DND-41 (cell line): ENCODE results near the gene PIH1D1.
A peak's percentile ranks its signal among the peaks of the same experiment; 100 is the strongest.

ENCODE experiments used
- ATAC-seq: fragments of 200-7000 bp; cut with Tn5 transposase; 3 replicates; pipeline ENCODE4 v1.9.1; 2021; ENCODE audit warnings: low read depth; ENCODE audit not compliant: insufficient read depth
- DNase-seq: peaks from one replicate; pipeline ENCODE4 v3.0.0-alpha.2; 2020
- H2AFZ ChIP-seq: 2 replicates; pipeline ENCODE4 v1.6.0; 2012; ENCODE audit warnings: low read depth, low read length
- H3K27ac ChIP-seq: 2 replicates; pipeline ENCODE4 v1.5.1; 2012; ENCODE audit warnings: low read length, inconsistent platforms
- H3K27me3 ChIP-seq: fragments of 200-600 bp; sonication (generic); 2 replicates; pipeline ENCODE4 v1.6.0; 2012; ENCODE audit warnings: low read length, mild to moderate bottlenecking, inconsistent platforms; ENCODE audit not compliant: insufficient read depth, poor library complexity
- H3K36me3 ChIP-seq: 2 replicates; pipeline ENCODE4 v1.5.1; 2012; ENCODE audit warnings: low read length, inconsistent platforms; ENCODE audit not compliant: insufficient read depth
- H3K4me1 ChIP-seq: 2 replicates; pipeline ENCODE4 v1.5.1; 2012; ENCODE audit warnings: mild to moderate bottlenecking, low read length; ENCODE audit not compliant: insufficient read depth
- H3K4me2 ChIP-seq: 2 replicates; pipeline ENCODE4 v1.6.0; 2012; ENCODE audit warnings: mild to moderate bottlenecking, moderate library complexity, low read length, inconsistent platforms; ENCODE audit not compliant: insufficient read depth
- H3K4me3 ChIP-seq, 2 experiments: fragments of 200-600 bp in 1 of 2; shearing (Covaris generic) in 1 of 2; 2 replicates each; pipeline ENCODE4 v1.5.1; 2012 to 2016; ENCODE audit warnings: inconsistent platforms in 2 of 2, low read length in 2 of 2, mild to moderate bottlenecking in 2 of 2, low read depth in 1 of 2, moderate library complexity in 1 of 2
- H3K79me2 ChIP-seq: 2 replicates; pipeline ENCODE4 v1.6.0; 2012; ENCODE audit warnings: low read length, inconsistent platforms; ENCODE audit not compliant: insufficient read depth
- H3K9ac ChIP-seq: 2 replicates; pipeline ENCODE4 v1.6.0; 2012; ENCODE audit warnings: low read depth, mild to moderate bottlenecking, inconsistent platforms, low read length, moderate library complexity
- H3K9me3 ChIP-seq: 2 replicates; pipeline ENCODE4 v1.5.1; 2012; ENCODE audit warnings: low read length, moderate library complexity, mild to moderate bottlenecking, inconsistent platforms; ENCODE audit not compliant: insufficient read depth, severe bottlenecking
- H4K20me1 ChIP-seq: 2 replicates; pipeline ENCODE4 v1.6.0; 2012; ENCODE audit warnings: low read length; ENCODE audit not compliant: insufficient read depth
- EZH2 ChIP-seq: IDR thresholded peaks from 3 replicates; pipeline ENCODE4 v1.6.1; 2012; ENCODE audit warnings: borderline replicate concordance, low read depth, mild to moderate bottlenecking, moderate library complexity, low read length, inconsistent platforms; ENCODE audit not compliant: severe bottlenecking
- TF ChIP-seq, protein P1 (sequence below): IDR thresholded peaks from 2 replicates; pipeline ENCODE4 v1.5.1; 2012; ENCODE audit warnings: borderline replicate concordance, low read length, moderate library complexity, mild to moderate bottlenecking; ENCODE audit not compliant: poor library complexity, severe bottlenecking; ENCODE audit errors: extremely low read depth

The PIH1D1 gene

DNA sequence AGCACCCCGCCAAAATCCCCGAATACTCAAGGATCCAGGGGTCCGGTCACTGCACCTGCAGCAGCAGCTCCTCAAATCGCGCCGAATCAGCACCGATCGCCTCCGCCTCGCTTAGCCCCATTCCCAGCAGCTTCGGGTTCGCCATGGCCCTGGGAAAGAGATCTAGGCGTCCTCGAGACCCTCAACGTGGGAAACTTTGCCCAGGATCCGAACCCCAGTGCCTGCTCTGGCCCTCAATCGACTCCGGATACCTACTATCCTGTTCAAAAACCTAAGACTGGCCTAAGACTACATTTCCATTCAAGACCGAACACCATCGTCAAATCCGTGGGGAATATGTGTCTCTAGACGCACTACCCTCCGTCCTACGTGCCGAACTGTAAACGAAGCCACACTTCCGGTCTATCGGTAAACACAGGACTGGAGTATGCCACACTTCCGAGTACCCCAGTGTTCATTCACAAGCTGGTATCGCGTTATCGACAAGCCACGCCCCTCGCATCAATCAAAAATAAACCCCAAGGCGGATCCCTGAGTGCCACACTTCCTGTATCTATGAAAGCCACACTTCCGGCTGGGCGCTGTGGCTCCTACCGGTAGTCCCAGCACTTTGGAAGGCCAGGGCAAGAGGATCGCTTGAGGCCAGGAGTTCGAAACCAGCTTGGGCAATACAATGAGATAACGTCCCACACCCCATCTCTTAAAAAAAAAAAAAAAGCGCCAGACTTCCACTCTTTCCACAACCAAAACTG lies at the start of gene PIH1D1:
Gene PIH1D1, minus strand, starts transcription at position 385 of the 752 bp plus-strand sequence. Its CDS starts 240 bp downstream, at position 145.
- peak; percentile 77 for ATAC-seq
- peaks cover 61% of the 10 kb centered on the region for H3K79me2 ChIP-seq

GRCh38 chr19:49499030-49499670 lies 47.5 kb upstream of the PIH1D1 start:
- Histone ChIP-seq H3K79me2 (peaks cover 34% of the 10 kb centered on the region), H3K27ac (no peak overlapping the region), H3K4me2 (peak overlapping the region; percentile 92; the same call in 1 of the 2 replicates), H3K27me3 (no peaks in the 10 kb centered on the region), H3K4me3 (no peak overlapping the region), H3K9me3 (no peaks in the 10 kb centered on the region), H3K9ac (no peak overlapping the region), H3K4me1 (peaks cover 57% of the 10 kb centered on the region), H4K20me1 (peaks cover 29% of the 10 kb centered on the region), H3K36me3 (peaks cover 37% of the 10 kb centered on the region), H2AFZ (no peak overlapping the region)
- no peak for TF ChIP-seq EZH2
- TF ChIP-seq, protein P1, sequence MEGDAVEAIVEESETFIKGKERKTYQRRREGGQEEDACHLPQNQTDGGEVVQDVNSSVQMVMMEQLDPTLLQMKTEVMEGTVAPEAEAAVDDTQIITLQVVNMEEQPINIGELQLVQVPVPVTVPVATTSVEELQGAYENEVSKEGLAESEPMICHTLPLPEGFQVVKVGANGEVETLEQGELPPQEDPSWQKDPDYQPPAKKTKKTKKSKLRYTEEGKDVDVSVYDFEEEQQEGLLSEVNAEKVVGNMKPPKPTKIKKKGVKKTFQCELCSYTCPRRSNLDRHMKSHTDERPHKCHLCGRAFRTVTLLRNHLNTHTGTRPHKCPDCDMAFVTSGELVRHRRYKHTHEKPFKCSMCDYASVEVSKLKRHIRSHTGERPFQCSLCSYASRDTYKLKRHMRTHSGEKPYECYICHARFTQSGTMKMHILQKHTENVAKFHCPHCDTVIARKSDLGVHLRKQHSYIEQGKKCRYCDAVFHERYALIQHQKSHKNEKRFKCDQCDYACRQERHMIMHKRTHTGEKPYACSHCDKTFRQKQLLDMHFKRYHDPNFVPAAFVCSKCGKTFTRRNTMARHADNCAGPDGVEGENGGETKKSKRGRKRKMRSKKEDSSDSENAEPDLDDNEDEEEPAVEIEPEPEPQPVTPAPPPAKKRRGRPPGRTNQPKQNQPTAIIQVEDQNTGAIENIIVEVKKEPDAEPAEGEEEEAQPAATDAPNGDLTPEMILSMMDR, result no peak
- DNase-seq, result no peak
- ATAC-seq, result no peak

More for the DNA sequence above, at the start of gene PIH1D1:
- Histone ChIP-seq H3K4me2 (peak within 1 kb of the TSS; percentile 78), H3K27me3 (no peaks in the 10 kb centered on the region), H3K4me1 (peaks cover 36% of the 10 kb centered on the region), H3K9me3 (no peaks in the 10 kb centered on the region), H2AFZ (peak within 1 kb of the TSS; percentile 89), H3K4me3 (peak within 1 kb of the TSS; percentile 86 to 91), H3K36me3 (peaks cover 59% of the 10 kb centered on the region), H3K9ac (peak within 1 kb of the TSS; percentile 85), H4K20me1 (peaks cover 22% of the 10 kb centered on the region; the same call in 1 of the 2 replicates), H3K27ac (peak within 1 kb of the TSS; percentile 93)
- peak; percentile 98 for DNase-seq
- TF ChIP-seq EZH2, result no peak
- TF ChIP-seq, protein P1, result peak; percentile 14

DNA sequence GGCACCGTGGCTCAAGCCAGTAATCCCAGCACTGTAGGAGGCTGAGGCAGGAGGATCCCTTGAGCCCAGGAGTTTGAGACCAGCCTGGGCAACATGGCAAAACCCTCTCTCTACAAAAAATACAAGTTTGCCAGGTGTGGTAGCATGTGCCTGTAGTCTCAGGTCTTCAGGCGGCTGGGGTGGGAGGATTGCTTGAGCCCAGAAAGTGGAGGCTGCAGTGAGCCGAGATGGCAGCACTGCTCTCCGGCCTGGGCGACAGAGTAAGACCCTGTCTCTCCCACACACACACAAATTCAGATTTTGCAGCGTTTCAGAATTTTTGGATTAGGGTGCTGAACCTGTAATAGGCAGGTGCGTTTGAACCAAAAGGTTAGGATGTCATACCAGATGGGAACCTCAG lies 46.9 kb upstream of the PIH1D1 start:
- H3K79me2 ChIP-seq, result peaks cover 36% of the 10 kb centered on the region
- H3K9me3 ChIP-seq, result no peaks in the 10 kb centered on the region
- peaks cover 29% of the 10 kb centered on the region for H4K20me1 ChIP-seq
- ATAC-seq, result no peak
- H3K9ac ChIP-seq, result 0 out of 2 replicates have a peak overlapping the region, but pooled peaks have one; percentile 93
- H3K27me3 ChIP-seq, result no peaks in the 10 kb centered on the region
- H3K4me3 ChIP-seq, result no peak overlapping the region
- peaks cover 57% of the 10 kb centered on the region for H3K4me1 ChIP-seq
- H3K4me2 ChIP-seq, result peak overlapping the region; percentile 92
- H3K27ac ChIP-seq, result no peak overlapping the region
- TF ChIP-seq, protein P1, result no peak
- no peak for TF ChIP-seq EZH2
- no peak for DNase-seq
- H2AFZ ChIP-seq, result no peak overlapping the region
- H3K36me3 ChIP-seq, result peaks cover 37% of the 10 kb centered on the region
